B cell (primary cell): ENCODE results near the gene SPINK5. TPM values are rescaled to one million over a fixed set of nuclear protein-coding genes. Genes with fewer than 3 reads are reported as not detected.

Experiments
- ATAC-seq: fragments of 200-7000 bp; cut with Tn5 transposase; one replicate; pipeline ENCODE4 v1.10.0; 2021; ENCODE audit warnings: low read depth, mild to moderate bottlenecking, moderate number of reproducible peaks, moderate library complexity
- CTCF ChIA-PET: fragments of 350-600 bp; sonication (Branson Sonifier 250); formaldehyde crosslinking; loops from one replicate; lab custom pipeline; 2021; ENCODE audit warnings: antibody characterized with exemption, inconsistent platforms; lab: Charles Lee
- POLR2A ChIA-PET: fragments of 350-600 bp; sonication (Branson Sonifier 250); formaldehyde crosslinking; loops from one replicate; lab custom pipeline; 2021; ENCODE audit warnings: antibody characterized with exemption; lab: Charles Lee
- DNase-seq: peaks from one replicate; pipeline ENCODE4 v3.0.0; 2013
- H2AFZ ChIP-seq: 2 replicates; pipeline ENCODE4 v1.6.1; 2012; ENCODE audit warnings: mild to moderate bottlenecking, low read depth, low read length; ENCODE audit not compliant: insufficient read depth, poor library complexity, severe bottlenecking
- H3K27ac ChIP-seq, 2 donors: 1 replicate in 1 of 2; 2 replicates in 1 of 2; pipeline ENCODE4 v1.5.1; 2012 to 2013; ENCODE audit warnings: low read length in 2 of 2, mild to moderate bottlenecking in 2 of 2, moderate library complexity in 1 of 2
- H3K27me3 ChIP-seq, 4 experiments: fragments of 200-600 bp in 1 of 4; sonication (generic) in 1 of 4; replicated peaks in 1 of 4; 1 replicate in 2 of 4; 2 replicates in 2 of 4; pipeline versions ENCODE4 v1.6.1 to v1.7.0; 2013 to 2016; ENCODE audit warnings: low read length in 3 of 4, mild to moderate bottlenecking in 2 of 4, mixed read lengths in 1 of 4, moderate library complexity in 1 of 4; ENCODE audit not compliant: insufficient read depth in 4 of 4, control insufficient read depth in 3 of 4; ENCODE audit errors: control extremely low read depth in 1 of 4
- H3K36me3 ChIP-seq, 2 experiments: replicated peaks in 1 of 2; 1 replicate in 1 of 2; 2 replicates in 1 of 2; pipeline versions ENCODE4 v1.6.1 to v1.7.1; 2013; ENCODE audit warnings: low read length in 1 of 2; ENCODE audit not compliant: insufficient read depth in 2 of 2, control insufficient read depth in 1 of 2; ENCODE audit errors: control extremely low read depth in 1 of 2, extremely low read depth in 1 of 2
- H3K4me1 ChIP-seq, 2 donors: fragments of 200-600 bp in 1 of 2; sonication (generic) in 1 of 2; 1 replicate in 1 of 2; 2 replicates in 1 of 2; pipeline versions ENCODE4 v1.5.1 to v1.6.1; 2013 to 2017; ENCODE audit warnings: low read length in 2 of 2; ENCODE audit not compliant: control insufficient read depth in 2 of 2, insufficient read depth in 2 of 2
- H3K4me2 ChIP-seq: replicated peaks from 2 replicates; pipeline ENCODE3; 2012; ENCODE audit warnings: mild to moderate bottlenecking, low read depth, low read length; ENCODE audit not compliant: poor library complexity, severe bottlenecking
- H3K4me3 ChIP-seq, 5 experiments: fragments of 200-600 bp in 1 of 5; sonication (generic) in 1 of 5; 1 replicate in 3 of 5; 2 replicates in 2 of 5; pipeline versions ENCODE4 v1.5.1 to v1.7.0; 2011 to 2016; ENCODE audit warnings: low read length in 4 of 5, mild to moderate bottlenecking in 4 of 5, low read depth in 2 of 5, control low read depth in 1 of 5, moderate library complexity in 1 of 5; ENCODE audit not compliant: insufficient read depth in 1 of 5; ENCODE audit errors: control extremely low read depth in 1 of 5, extremely low read depth in 1 of 5
- H3K79me2 ChIP-seq: fragments of 200-600 bp; sonication (generic); one replicate; pipeline ENCODE4 v1.6.0; 2016; ENCODE audit warnings: low read length; ENCODE audit not compliant: control insufficient read depth, insufficient read depth
- H3K9ac ChIP-seq: fragments of 200-600 bp; sonication (generic); 2 replicates; pipeline ENCODE4 v1.6.1; 2017; ENCODE audit warnings: mild to moderate bottlenecking, low read length, moderate library complexity
- H3K9me3 ChIP-seq, 3 donors: one replicate each; pipeline versions ENCODE4 v1.6.1 to v1.7.1; 2013; ENCODE audit warnings: low read length in 2 of 3; ENCODE audit not compliant: control insufficient read depth in 2 of 3, insufficient read depth in 1 of 3; ENCODE audit errors: control extremely low read depth in 1 of 3
- H4K20me1 ChIP-seq: 2 replicates; pipeline ENCODE4 v1.6.0; 2012; ENCODE audit warnings: mild to moderate bottlenecking, low read length; ENCODE audit not compliant: insufficient read depth, control insufficient read depth, poor library complexity, severe bottlenecking
- H3K27ac Mint-ChIP-seq: one replicate; pipeline ENCODE4 v1.8.0; 2021; ENCODE audit warnings: mixed read lengths
- H3K27me3 Mint-ChIP-seq: one replicate; pipeline ENCODE4 v1.8.0; 2021; ENCODE audit warnings: mixed read lengths
- H3K4me1 Mint-ChIP-seq: one replicate; pipeline ENCODE4 v1.8.0; 2021; ENCODE audit warnings: mixed read lengths
- H3K4me3 Mint-ChIP-seq: one replicate; pipeline ENCODE4 v1.8.0; 2021; ENCODE audit warnings: mixed read lengths
- H3K9me3 Mint-ChIP-seq: one replicate; pipeline ENCODE4 v1.8.0; 2022; ENCODE audit warnings: mixed read lengths; ENCODE audit not compliant: insufficient read depth
- EZH2 ChIP-seq: IDR thresholded peaks from 2 replicates; pipeline ENCODE4 v1.6.1; 2012; ENCODE audit warnings: borderline replicate concordance, low read depth, mild to moderate bottlenecking, moderate library complexity, low read length; ENCODE audit not compliant: insufficient read depth, poor library complexity, severe bottlenecking
- WGBS: methylation state at CpG from one replicate; pipeline ENCODE4 v1.1.5; 2013; ENCODE audit warnings: missing lambda C conversion rate; ENCODE audit not compliant: insufficient coverage; 5-methylcytosine and 5-hydroxymethylcytosine counted together
- intact Hi-C: fragments of 100-400 bp; cut with micrococcal nuclease; formaldehyde crosslinking; loops from one replicate; pipeline ENCODE4 v1.10.0; 2022
- polyA plus RNA-seq: library from polyadenylated mRNA; depleted of rRNA; stranded (reverse); fragments of >200 nt; gene quantifications from 2 replicates; pipeline ENCODE4 v1.2.3, GENCODE V29; 2012
- total RNA-seq, 2 donors: library from RNA; stranded (reverse); fragments of 120-200 nt in 1 of 2; gene quantifications; 1 replicate in 1 of 2; 2 replicates in 1 of 2; pipeline versions ENCODE4 v1.2.3 to v1.2.4, GENCODE V29; 2013 to 2022
- TF ChIP-seq, protein P1 (sequence below): fragments of 200-600 bp; IDR thresholded peaks from one replicate; pipeline ENCODE4 v1.8.0; 2022; ENCODE audit warnings: antibody characterized with exemption, mild to moderate bottlenecking

The SPINK5 gene
- total and polyA plus RNA-seq, 2 donors (not counting 1 experiment from before 2014, with no cell fraction given): not detected

DNA sequence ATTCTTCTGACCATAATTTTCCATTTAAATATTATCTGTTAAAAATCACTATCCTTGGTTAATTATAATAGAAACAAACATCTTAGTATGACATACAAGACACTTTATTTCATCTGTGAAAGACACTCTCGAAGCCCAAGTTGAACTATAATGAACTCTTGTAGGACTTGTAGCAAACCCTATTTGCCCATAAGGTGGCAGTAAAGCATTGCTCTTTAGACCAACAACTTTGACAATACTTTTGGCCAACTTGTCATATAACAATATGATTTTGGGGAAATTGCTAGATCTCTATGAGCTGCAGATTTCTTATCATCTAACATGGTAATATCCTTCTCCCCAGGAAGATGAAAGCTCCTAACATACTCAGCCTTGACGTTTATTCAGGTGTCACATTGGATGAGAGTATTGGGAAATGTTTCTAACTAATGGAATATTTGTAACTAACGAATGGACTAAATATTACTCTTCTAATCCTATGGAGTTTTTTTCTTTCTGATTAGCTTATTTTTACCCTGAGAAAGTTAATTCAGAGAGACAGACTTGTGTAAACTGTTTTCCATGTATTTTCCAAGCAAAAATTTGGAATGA lies 115.5 kb downstream of the SPINK5 start:
- intact Hi-C loops: loop anchor here (10.0 kb wide), 1 partner anchor 935 kb away; no protein-coding TSS in a partner anchor

More for the DNA sequence above, 115.5 kb downstream of the SPINK5 start:
- ChIA-PET POLR2A (no interaction called here), CTCF (interaction anchor here (0.9 to 1.6 kb wide), 7 partner anchors 205 to 857 kb away, joined by 3 to 10 read pairs (median 3); partner anchors contain the start of gene FBXO38)
- peaks cover 12% of the 10 kb centered on the region for H3K27me3 Mint-ChIP-seq
- H3K79me2 ChIP-seq: no peaks in the 10 kb centered on the region
- H3K4me3 ChIP-seq: no peak overlapping the region
- H3K4me1 ChIP-seq: no peaks in the 10 kb centered on the region
- H3K9ac ChIP-seq: no peak overlapping the region
- H3K27me3 ChIP-seq: no peaks in the 10 kb centered on the region
- H3K27ac Mint-ChIP-seq: no peak overlapping the region
- H4K20me1 ChIP-seq: no peaks in the 10 kb centered on the region
- H3K9me3 Mint-ChIP-seq: no peaks in the 10 kb centered on the region
- no peaks in the 10 kb centered on the region for H3K4me1 Mint-ChIP-seq
- WGBS: no CpG with 5 or more reads among the region's 3 CpGs
- H3K9me3 ChIP-seq: no peaks in the 10 kb centered on the region
- H3K4me2 ChIP-seq: no peak overlapping the region
- H2AFZ ChIP-seq: no peak overlapping the region
- no peak overlapping the region for H3K4me3 Mint-ChIP-seq
- ATAC-seq (no peak), DNase-seq (peak; percentile 54)
- H3K27ac ChIP-seq: no peak overlapping the region
- no peak for TF ChIP-seq EZH2
- TF ChIP-seq, protein P1, sequence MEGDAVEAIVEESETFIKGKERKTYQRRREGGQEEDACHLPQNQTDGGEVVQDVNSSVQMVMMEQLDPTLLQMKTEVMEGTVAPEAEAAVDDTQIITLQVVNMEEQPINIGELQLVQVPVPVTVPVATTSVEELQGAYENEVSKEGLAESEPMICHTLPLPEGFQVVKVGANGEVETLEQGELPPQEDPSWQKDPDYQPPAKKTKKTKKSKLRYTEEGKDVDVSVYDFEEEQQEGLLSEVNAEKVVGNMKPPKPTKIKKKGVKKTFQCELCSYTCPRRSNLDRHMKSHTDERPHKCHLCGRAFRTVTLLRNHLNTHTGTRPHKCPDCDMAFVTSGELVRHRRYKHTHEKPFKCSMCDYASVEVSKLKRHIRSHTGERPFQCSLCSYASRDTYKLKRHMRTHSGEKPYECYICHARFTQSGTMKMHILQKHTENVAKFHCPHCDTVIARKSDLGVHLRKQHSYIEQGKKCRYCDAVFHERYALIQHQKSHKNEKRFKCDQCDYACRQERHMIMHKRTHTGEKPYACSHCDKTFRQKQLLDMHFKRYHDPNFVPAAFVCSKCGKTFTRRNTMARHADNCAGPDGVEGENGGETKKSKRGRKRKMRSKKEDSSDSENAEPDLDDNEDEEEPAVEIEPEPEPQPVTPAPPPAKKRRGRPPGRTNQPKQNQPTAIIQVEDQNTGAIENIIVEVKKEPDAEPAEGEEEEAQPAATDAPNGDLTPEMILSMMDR: peak; percentile 70
- H3K36me3 ChIP-seq: no peaks in the 10 kb centered on the region
